Fibroblast of lung (primary cell): Measurements from ENCODE around the gene OR52B6. TPM values are rescaled to one million over a fixed set of nuclear protein-coding genes. Genes with fewer than 3 reads are reported as not detected.

Source experiments
- DNase-seq, 2 donors: peaks; one replicate each; pipeline versions ENCODE4 v3.0.0 to v3.0.0-alpha.2; 2010; ENCODE audit warnings: low read depth in 2 of 2
- H2AFZ ChIP-seq: 2 replicates; pipeline ENCODE4 v1.5.1; 2012; ENCODE audit warnings: low read length, control low read depth, inconsistent platforms
- H3K27ac ChIP-seq: 2 replicates; pipeline ENCODE4 v1.5.1; 2011; ENCODE audit warnings: low read length, control low read depth; ENCODE audit not compliant: insufficient read depth
- H3K27me3 ChIP-seq: 2 replicates; pipeline ENCODE4 v1.5.1; 2011; ENCODE audit warnings: mild to moderate bottlenecking, low read length; ENCODE audit not compliant: control insufficient read depth, insufficient read depth
- H3K36me3 ChIP-seq: 2 replicates; pipeline ENCODE4 v1.5.1; 2011; ENCODE audit warnings: low read length; ENCODE audit not compliant: control insufficient read depth, insufficient read depth
- H3K4me1 ChIP-seq: 2 replicates; pipeline ENCODE4 v1.5.1; 2011; ENCODE audit warnings: low read length; ENCODE audit not compliant: control insufficient read depth, insufficient read depth; ENCODE audit errors: extremely low read depth
- H3K4me2 ChIP-seq: 2 replicates; pipeline ENCODE4 v1.5.1; 2011; ENCODE audit warnings: low read length, control low read depth; ENCODE audit not compliant: insufficient read depth; ENCODE audit errors: extremely low read depth
- H3K4me3 ChIP-seq, 4 experiments: fragments of 200-600 bp in 1 of 4; sonication (generic) in 1 of 4; replicated peaks in 1 of 4; 2 replicates each; pipeline ENCODE4 v1.5.1; 2011 to 2016; ENCODE audit warnings: low read length in 4 of 4, low read depth in 3 of 4, mild to moderate bottlenecking in 3 of 4, control low read depth in 2 of 4, inconsistent platforms in 1 of 4, mixed read lengths in 1 of 4; ENCODE audit not compliant: insufficient read depth in 1 of 4; ENCODE audit errors: control extremely low read depth in 1 of 4
- H3K79me2 ChIP-seq: 2 replicates; pipeline ENCODE4 v1.5.1; 2012; ENCODE audit warnings: mild to moderate bottlenecking, low read length, inconsistent platforms; ENCODE audit not compliant: control insufficient read depth, insufficient read depth
- H3K9ac ChIP-seq: 2 replicates; pipeline ENCODE4 v1.5.1; 2011; ENCODE audit warnings: mild to moderate bottlenecking, low read length, control low read depth; ENCODE audit not compliant: insufficient read depth
- H3K9me3 ChIP-seq: 2 replicates; pipeline ENCODE4 v1.5.1; 2012; ENCODE audit warnings: low read depth, low read length; ENCODE audit not compliant: control insufficient read depth, insufficient read depth
- H4K20me1 ChIP-seq: 2 replicates; pipeline ENCODE4 v1.5.1; 2011; ENCODE audit warnings: low read length; ENCODE audit not compliant: control insufficient read depth, insufficient read depth; ENCODE audit errors: extremely low read depth
- EZH2 ChIP-seq: IDR thresholded peaks from 2 replicates; pipeline ENCODE4 v1.5.1; 2012; ENCODE audit warnings: low read length, control low read depth, mild to moderate bottlenecking; ENCODE audit errors: missing control alignments
- polyA plus RNA-seq, 2 donors: library from polyadenylated mRNA; depleted of rRNA in 1 of 2; stranded (reverse) in 1 of 2; unstranded in 1 of 2; fragments of >200 nt; gene quantifications; 2 replicates each; pipeline ENCODE4 v1.2.1, GENCODE V29; 2011 to 2012; ENCODE audit warnings: missing spikeins in 1 of 2
- total RNA-seq: library from RNA; depleted of rRNA; stranded (reverse); fragments of >200 nt; gene quantifications from 2 replicates; pipeline ENCODE4 v1.2.1, GENCODE V29; 2014
- TF ChIP-seq, protein P1 (sequence below), 2 donors: IDR thresholded peaks in 1 of 2; conservative IDR thresholded peaks in 1 of 2; 1 replicate in 1 of 2; 2 replicates in 1 of 2; pipeline ENCODE4 v1.5.1; 2011 to 2012; ENCODE audit warnings: low read length in 2 of 2, control low read depth in 1 of 2, inconsistent platforms in 1 of 2, low read depth in 1 of 2, mild to moderate bottlenecking in 1 of 2

Gene OR52B6
- total and polyA plus RNA-seq, 2 donors (not counting 1 experiment from before 2014, with no cell fraction given), result not detected

DNA sequence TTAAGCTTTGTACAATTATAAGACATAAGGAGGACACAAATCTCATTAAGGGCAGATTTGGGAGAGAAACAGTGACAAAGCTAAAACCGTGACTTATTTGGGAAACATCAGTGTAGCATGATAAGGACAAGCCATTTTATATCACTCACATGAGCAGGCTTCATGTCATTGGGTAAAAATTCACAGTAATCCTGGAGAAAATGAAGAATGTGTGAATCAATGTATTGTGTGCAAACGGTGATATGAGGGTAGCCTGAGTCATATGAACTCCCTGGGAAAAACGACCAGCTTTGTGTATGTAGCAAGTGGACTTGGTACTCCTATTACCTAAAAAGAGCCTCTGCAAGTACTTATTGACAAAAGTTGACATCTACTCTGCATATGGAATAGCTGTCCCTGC lies 38.1 kb downstream of the OR52B6 start:
- peak; percentile 53 to 86 for DNase-seq
- Histone ChIP-seq H2AFZ (no peak overlapping the region), H3K9me3 (no peaks in the 10 kb centered on the region), H3K4me1 (peaks cover 17% of the 10 kb centered on the region), H3K79me2 (no peaks in the 10 kb centered on the region), H3K4me3 (no peak overlapping the region), H3K4me2 (no peak overlapping the region), H3K9ac (no peak overlapping the region), H3K36me3 (no peaks in the 10 kb centered on the region), H4K20me1 (no peaks in the 10 kb centered on the region), H3K27ac (peak overlapping the region; percentile 51), H3K27me3 (no peaks in the 10 kb centered on the region)
- TF ChIP-seq, protein P1, sequence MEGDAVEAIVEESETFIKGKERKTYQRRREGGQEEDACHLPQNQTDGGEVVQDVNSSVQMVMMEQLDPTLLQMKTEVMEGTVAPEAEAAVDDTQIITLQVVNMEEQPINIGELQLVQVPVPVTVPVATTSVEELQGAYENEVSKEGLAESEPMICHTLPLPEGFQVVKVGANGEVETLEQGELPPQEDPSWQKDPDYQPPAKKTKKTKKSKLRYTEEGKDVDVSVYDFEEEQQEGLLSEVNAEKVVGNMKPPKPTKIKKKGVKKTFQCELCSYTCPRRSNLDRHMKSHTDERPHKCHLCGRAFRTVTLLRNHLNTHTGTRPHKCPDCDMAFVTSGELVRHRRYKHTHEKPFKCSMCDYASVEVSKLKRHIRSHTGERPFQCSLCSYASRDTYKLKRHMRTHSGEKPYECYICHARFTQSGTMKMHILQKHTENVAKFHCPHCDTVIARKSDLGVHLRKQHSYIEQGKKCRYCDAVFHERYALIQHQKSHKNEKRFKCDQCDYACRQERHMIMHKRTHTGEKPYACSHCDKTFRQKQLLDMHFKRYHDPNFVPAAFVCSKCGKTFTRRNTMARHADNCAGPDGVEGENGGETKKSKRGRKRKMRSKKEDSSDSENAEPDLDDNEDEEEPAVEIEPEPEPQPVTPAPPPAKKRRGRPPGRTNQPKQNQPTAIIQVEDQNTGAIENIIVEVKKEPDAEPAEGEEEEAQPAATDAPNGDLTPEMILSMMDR (conservative IDR thresholded peaks at IDR 0.05 in 1 of 2, IDR thresholded peaks at IDR 0.05 in 1 of 2; ENCODE audit: low read depth in 1 of 2, low read length in 2 of 2), result no peak
- TF ChIP-seq EZH2, result no peak

DNA sequence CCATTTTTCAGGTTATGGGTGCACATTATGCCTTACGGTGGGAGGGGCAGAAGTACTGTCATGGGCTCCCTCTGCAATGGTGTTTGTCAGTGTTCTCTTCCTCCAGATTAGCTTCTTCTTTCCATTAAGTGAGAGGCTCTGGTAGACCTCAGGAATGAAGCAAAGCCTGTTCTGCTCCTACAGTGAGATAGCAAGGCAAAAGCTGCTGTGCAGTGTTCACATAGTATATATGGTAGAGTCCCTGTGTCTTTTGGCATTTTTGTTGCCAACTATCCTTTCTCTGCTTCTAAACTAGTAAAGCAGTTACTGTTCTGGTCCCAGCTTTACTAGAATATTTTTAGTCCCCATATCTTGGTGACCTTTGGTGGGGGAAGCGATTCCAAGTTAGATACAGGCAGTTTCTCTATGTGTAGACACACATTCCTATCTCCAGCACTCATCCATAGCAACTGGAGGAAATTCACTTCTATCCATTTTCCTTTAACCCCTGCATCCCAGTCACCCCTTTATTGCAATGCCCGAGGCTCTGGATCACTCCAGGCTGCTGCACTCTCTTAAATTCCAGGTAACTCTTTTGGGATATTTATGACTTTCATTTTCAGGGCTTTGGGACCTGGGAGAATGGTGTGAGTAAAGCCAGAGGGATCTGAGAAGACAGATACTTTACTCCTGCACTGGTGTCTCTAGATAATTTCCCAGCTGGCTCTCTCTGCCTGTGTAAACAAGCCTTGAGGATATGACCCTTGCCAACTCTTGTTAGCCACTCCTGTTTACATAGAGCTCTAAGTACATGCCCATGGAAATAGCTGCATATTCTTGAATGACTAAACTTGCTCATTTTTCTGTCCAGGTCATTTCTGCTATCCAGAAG lies 40.2 kb downstream of the OR52B6 start:
- Histone ChIP-seq H3K9ac (no peak overlapping the region), H4K20me1 (no peaks in the 10 kb centered on the region), H3K27me3 (no peaks in the 10 kb centered on the region), H3K4me3 (peak overlapping the region in 2 of 4 experiments; percentile 2 to 11), H3K9me3 (no peaks in the 10 kb centered on the region), H3K27ac (peak overlapping the region; percentile 88), H3K79me2 (no peaks in the 10 kb centered on the region), H3K36me3 (no peaks in the 10 kb centered on the region), H2AFZ (peak overlapping the region; percentile 60), H3K4me1 (peaks cover 17% of the 10 kb centered on the region), H3K4me2 (peak overlapping the region; percentile 87)
- TF ChIP-seq, protein P1 (conservative IDR thresholded peaks at IDR 0.05 in 1 of 2, IDR thresholded peaks at IDR 0.05 in 1 of 2; ENCODE audit: low read depth in 1 of 2, low read length in 2 of 2), result no peak
- no peak for TF ChIP-seq EZH2
- DNase-seq, result peak; percentile 89 to 93

DNA sequence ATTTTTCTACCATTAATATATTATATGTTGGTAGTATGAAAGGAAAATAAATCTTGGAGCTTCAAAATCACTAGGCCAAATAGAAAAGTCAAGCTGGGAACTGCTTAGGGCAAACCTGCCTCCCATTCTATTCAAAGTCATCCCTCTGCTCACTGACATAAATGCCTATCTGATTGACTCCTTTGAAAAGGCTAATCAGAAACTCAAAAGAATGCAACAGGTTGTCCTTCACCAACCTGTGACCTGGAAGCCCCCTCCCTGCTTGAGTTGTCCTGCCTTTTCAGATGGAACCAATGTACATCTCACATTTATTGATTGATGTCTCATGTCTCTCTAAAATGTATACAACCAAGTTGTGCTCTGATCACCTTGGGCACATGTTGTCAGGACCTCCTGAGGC lies 40.9 kb downstream of the OR52B6 start:
- TF ChIP-seq, protein P1 (conservative IDR thresholded peaks at IDR 0.05 in 1 of 2, IDR thresholded peaks at IDR 0.05 in 1 of 2; ENCODE audit: low read depth in 1 of 2, low read length in 2 of 2), result no peak
- no peak for TF ChIP-seq EZH2
- Histone ChIP-seq H3K9ac (no peak overlapping the region), H3K27ac (peak overlapping the region; percentile 88), H3K27me3 (no peaks in the 10 kb centered on the region), H2AFZ (no peak overlapping the region), H3K4me1 (peaks cover 17% of the 10 kb centered on the region), H3K4me3 (no peak overlapping the region), H3K79me2 (no peaks in the 10 kb centered on the region), H3K36me3 (no peaks in the 10 kb centered on the region), H4K20me1 (no peaks in the 10 kb centered on the region), H3K9me3 (no peaks in the 10 kb centered on the region), H3K4me2 (peak overlapping the region; percentile 87)
- DNase-seq, result no peak
